H1 (cell line): Measurements from ENCODE around the gene FTSJ3. TPM values are rescaled to one million over a fixed set of nuclear protein-coding genes. Genes with fewer than 3 reads are reported as not detected.

Experiments
- RXRA ChIP-seq: IDR thresholded peaks from 2 replicates; pipeline ENCODE4 v1.6.1; 2011; ENCODE audit warnings: low read depth, mild to moderate bottlenecking, low read length, moderate library complexity; ENCODE audit not compliant: insufficient read depth
- SP2 ChIP-seq: IDR thresholded peaks from 2 replicates; pipeline ENCODE4 v1.6.1; 2012; ENCODE audit warnings: mild to moderate bottlenecking, low read length, inconsistent platforms
- SUZ12 ChIP-seq: fragments of 200-600 bp; sonication (generic); IDR thresholded peaks from 2 replicates; pipeline ENCODE4 v1.6.1; 2012; ENCODE audit warnings: mild to moderate bottlenecking, inconsistent platforms, low read length, moderate library complexity, mixed read lengths
- polyA plus RNA-seq, 7 experiments: library from polyadenylated mRNA; depleted of rRNA in 3 of 7; stranded (reverse) in 5 of 7; unstranded in 2 of 7; fragments of >200 nt in 5 of 7; fragments of 200-250 nt in 2 of 7; gene quantifications; 1 replicate in 5 of 7; 2 replicates in 1 of 7; 4 replicates in 1 of 7; pipeline versions ENCODE4 v1.2.1 to v1.2.3, GENCODE V29; 2011 to 2013; ENCODE audit warnings: missing spikeins in 2 of 7, mixed read lengths in 2 of 7
- total RNA-seq: library from RNA; stranded (reverse); fragmentation: NEBNext Ultra II Directional; extraction: Animal tissue kit (Norgen Biotek cat#: 25700); gene quantifications from 2 replicates; pipeline ENCODE4 v1.2.1, GENCODE V29; 2021

Gene FTSJ3
- total and polyA plus RNA-seq, 2 of the 8 experiments (the other 6 are each of a cell fraction or from before 2014, with no cell fraction given), result 42.7 to 77.2 TPM

DNA sequence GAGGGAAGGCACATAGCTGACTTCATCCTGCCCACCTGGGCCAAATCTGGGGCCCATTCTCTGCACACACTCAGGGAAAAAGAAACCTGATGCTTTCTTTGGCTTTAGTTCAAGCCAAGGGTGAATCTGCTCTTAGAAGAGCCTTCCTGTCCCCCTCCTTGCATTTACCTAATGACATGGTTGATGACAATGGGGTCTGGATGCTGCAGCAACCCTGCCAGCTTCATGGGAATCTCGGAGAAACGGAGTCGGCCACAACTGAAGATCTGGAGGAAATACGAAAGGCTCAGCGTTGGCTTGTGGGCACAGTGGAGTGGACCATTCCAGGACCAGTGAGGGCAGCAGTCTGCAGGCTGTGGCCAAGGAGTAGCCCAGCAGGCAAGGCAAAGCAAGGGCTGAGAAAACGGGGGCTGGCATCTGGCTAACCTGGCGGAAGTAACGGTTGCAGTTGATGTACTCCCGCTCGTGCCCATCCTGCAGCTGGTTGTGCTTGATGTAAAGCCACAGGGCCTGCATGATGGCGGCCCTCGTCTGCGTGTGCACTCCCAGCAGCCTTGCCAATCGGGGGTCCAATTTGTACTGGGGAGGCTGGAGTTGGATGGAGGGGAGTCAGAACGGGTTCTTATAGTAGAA lies 6.4 kb upstream of the FTSJ3 start (continued):
- TF ChIP-seq RXRA, result no peak
- no peak for TF ChIP-seq SUZ12
- no peak for TF ChIP-seq SP2
